ENCODE data around the gene CFAP45. TPM values are rescaled to one million over a fixed set of nuclear protein-coding genes. Genes with fewer than 3 reads are reported as not detected.
A peak's percentile ranks its signal among the peaks of the same experiment; 100 is the strongest.

Gene CFAP45
- total RNA-seq, 6 experiments from 2014 or later, result not detected

DNA sequence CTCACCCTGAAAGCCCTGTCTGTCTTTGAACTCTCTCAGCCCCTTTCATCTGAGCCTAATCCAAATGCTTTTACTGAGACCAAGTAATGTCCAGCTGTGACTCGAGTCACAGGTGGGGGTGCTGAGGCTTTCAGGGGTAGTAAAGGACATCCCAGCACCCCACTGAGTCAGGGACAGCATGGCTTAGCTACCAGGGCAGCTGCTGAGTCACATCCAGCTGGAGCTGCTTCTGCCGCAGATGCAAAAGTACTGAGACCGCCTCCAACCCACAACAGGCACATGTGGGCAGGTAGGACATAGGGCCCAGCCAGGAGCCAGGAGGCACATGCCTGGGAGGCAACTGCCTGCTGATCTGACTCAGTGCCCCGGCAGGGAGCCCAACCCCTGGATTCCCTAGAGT is 30.8 kb downstream of the CFAP45 start:
- no peak for DNase-seq

DNA sequence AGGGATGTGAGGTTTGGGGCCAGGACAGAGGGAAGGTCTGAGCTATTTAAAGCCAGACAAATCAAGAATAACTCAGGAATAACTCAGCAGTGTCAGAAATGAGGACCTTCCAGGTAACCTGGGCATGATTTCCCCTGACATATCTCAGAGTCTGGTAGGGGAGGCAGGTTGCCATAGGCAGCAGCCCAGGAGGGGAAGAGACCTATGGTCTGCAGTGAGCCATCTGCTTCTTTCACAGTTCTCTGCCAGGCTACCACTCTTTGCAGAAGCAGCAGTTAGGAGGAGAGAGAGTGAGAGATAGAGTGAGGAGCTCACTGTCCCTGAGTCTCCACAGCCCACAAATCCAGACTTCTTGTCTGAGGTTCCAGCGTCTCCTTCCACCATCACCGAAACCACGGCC is 31.2 kb downstream of the CFAP45 start:
- Histone ChIP-seq H3K27me3 (no peaks in the 10 kb centered on the region), H3K9me3 (no peaks in the 10 kb centered on the region), H3K4me1 (peaks cover 0 to 13% (median 5%) of the 10 kb centered on the region in 4 donors), H3K27ac (no peak overlapping the region), H3K36me3 (no peaks in the 10 kb centered on the region), H3K4me3 (no peak overlapping the region)
- 73% methylated on average over 2 of the region's 3 CpGs for WGBS (ENCODE audit: insufficient coverage, low coverage, low lambda C conversion rate, missing lambda C conversion rate)
- intact Hi-C loops (cut with DNase I), result no loop called here
- TF ChIP-seq, protein P1, sequence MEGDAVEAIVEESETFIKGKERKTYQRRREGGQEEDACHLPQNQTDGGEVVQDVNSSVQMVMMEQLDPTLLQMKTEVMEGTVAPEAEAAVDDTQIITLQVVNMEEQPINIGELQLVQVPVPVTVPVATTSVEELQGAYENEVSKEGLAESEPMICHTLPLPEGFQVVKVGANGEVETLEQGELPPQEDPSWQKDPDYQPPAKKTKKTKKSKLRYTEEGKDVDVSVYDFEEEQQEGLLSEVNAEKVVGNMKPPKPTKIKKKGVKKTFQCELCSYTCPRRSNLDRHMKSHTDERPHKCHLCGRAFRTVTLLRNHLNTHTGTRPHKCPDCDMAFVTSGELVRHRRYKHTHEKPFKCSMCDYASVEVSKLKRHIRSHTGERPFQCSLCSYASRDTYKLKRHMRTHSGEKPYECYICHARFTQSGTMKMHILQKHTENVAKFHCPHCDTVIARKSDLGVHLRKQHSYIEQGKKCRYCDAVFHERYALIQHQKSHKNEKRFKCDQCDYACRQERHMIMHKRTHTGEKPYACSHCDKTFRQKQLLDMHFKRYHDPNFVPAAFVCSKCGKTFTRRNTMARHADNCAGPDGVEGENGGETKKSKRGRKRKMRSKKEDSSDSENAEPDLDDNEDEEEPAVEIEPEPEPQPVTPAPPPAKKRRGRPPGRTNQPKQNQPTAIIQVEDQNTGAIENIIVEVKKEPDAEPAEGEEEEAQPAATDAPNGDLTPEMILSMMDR (IDR thresholded peaks at IDR 0.05), result no peak
- no peak for TF ChIP-seq POLR2A (IDR thresholded peaks at IDR 0.05)
- DNase-seq (no peak), ATAC-seq (no peak)

More for the DNA sequence above, 30.8 kb downstream of the CFAP45 start:
- no peak for ATAC-seq
- Histone ChIP-seq H3K9me3 (no peaks in the 10 kb centered on the region), H3K27me3 (no peaks in the 10 kb centered on the region), H3K36me3 (no peaks in the 10 kb centered on the region), H3K27ac (no peak overlapping the region), H3K4me1 (peaks cover 0 to 13% (median 5%) of the 10 kb centered on the region in 4 donors), H3K4me3 (no peak overlapping the region)
- intact Hi-C loops (cut with DNase I), result no loop called here
- no peak for TF ChIP-seq POLR2A (IDR thresholded peaks at IDR 0.05)
- TF ChIP-seq, protein P1 (IDR thresholded peaks at IDR 0.05), result no peak
- 54% methylated on average over 2 of the region's 4 CpGs for WGBS (ENCODE audit: insufficient coverage, low coverage, low lambda C conversion rate, missing lambda C conversion rate)

DNA sequence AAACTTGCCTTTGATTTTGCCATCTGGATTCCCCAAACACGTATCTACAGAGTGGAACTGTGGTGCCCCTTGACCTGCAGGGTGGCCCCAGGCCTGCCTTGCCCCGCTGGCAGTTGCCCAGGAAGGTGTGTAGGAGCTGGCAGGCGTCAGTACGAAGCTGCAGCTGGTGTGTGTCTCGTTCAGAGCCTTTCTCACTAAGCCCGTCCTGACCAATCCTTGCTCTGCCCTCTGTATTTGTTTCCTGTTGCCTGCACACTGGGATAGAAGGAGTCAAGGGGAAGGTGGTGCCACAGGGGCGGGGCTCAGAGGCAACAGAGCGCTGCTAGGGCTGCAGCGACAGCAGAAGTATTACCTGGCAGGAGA is 32.3 kb downstream of the CFAP45 start:
- Histone ChIP-seq H3K4me3 (no peak overlapping the region), H3K4me1 (peaks cover 0 to 13% (median 5%) of the 10 kb centered on the region in 4 donors), H3K9me3 (no peaks in the 10 kb centered on the region), H3K27me3 (no peaks in the 10 kb centered on the region), H3K27ac (peak overlapping the region in 1 of 3 donors; percentile 8), H3K36me3 (no peaks in the 10 kb centered on the region)
- DNase-seq (peak; percentile 47 to 75 (median 64)), ATAC-seq (peak; percentile 84 to 92 (median 90))
- TF ChIP-seq, protein P1 (IDR thresholded peaks at IDR 0.05), result no peak
- TF ChIP-seq POLR2A (IDR thresholded peaks at IDR 0.05), result no peak
- 15% methylated on average over 8 of the region's 9 CpGs for WGBS (ENCODE audit: insufficient coverage, low coverage, low lambda C conversion rate, missing lambda C conversion rate)
- intact Hi-C loops (cut with DNase I), result no loop called here

DNA sequence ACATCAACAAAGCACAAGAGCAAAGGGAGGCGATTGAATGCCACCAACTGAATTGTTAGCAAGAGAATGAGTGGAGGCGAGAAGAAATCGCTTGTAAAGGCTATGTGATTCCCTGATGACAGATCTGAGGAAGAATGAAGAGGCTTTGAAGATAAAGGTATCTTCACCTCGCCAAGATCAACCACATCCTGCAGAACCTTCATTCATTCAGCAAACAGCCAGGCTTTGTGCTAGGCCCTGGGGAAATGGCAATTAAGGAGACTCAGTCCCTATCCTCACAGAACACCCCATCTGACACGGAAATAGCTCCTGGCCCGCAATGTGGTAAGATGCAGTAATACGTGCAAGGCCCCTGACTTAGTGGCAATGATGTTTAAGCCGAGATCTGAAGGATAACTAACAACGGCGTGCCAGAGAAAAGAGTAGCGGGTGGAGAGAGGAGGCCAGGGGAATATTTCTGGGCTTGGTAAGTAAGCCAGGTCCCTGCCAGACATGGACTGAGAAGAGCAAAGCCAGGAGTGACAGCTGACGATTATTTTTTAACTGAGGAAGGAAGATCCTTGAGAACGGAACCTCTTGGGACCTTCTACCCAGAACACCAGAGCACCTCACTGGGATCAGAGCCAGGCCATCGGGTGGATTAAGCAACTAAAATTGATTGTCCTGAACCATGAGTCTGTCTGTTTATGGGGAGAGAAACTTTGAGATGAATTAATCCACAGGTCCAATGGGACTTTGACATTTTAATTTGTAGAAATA is 32.9 kb downstream of the CFAP45 start:
- no peaks in the 10 kb centered on the region for H3K36me3 ChIP-seq
- intact Hi-C loops (cut with DNase I), result no loop called here
- peak; percentile 66 to 83 (median 78) for ATAC-seq
- DNase-seq, result peak in 2 of 3 donors; percentile 37 to 68
- H3K9me3 ChIP-seq, result no peaks in the 10 kb centered on the region
- TF ChIP-seq, protein P1 (IDR thresholded peaks at IDR 0.05), result no peak
- no peak for TF ChIP-seq POLR2A (IDR thresholded peaks at IDR 0.05)
- H3K4me3 ChIP-seq, result no peak overlapping the region
- no peaks in the 10 kb centered on the region for H3K27me3 ChIP-seq
- H3K4me1 ChIP-seq, result peaks cover 0 to 13% (median 5%) of the 10 kb centered on the region in 4 donors
- WGBS (ENCODE audit: insufficient coverage, low coverage, low lambda C conversion rate, missing lambda C conversion rate), result 69% methylated on average over 14 of the region's 14 CpGs
- peak overlapping the region in 1 of 3 donors; percentile 8 for H3K27ac ChIP-seq

Data from right lobe of liver (tissue), 6 donors.